HepG2 (cell line): ENCODE results near the gene SCN7A. TPM values are rescaled to one million over a fixed set of nuclear protein-coding genes. Genes with fewer than 3 reads are reported as not detected.

Experiments
- GATAD1 ChIP-seq: IDR thresholded peaks from 2 replicates; pipeline ENCODE4 v1.6.1; 2016; ENCODE audit warnings: missing genetic modification reagents, missing compliant biosample characterization
- GATAD2A ChIP-seq: IDR thresholded peaks from 2 replicates; pipeline ENCODE4 v1.6.1; 2016
- KDM3A ChIP-seq: IDR thresholded peaks from 2 replicates; pipeline ENCODE4 v1.6.1; 2018; ENCODE audit warnings: low read depth, missing compliant biosample characterization
- MED1 ChIP-seq: sonication (generic); formaldehyde crosslinking; IDR thresholded peaks from 2 replicates; pipeline ENCODE4 v1.4.0; 2020; ENCODE audit warnings: missing genetic modification reagents
- PRPF4 ChIP-seq: fragments of 200-400 bp; formaldehyde crosslinking; IDR thresholded peaks from 2 replicates; pipeline ENCODE4 v1.6.1; 2016; ENCODE audit warnings: low read length, low read depth; ENCODE audit not compliant: poor library complexity, severe bottlenecking
- RAD51 ChIP-seq: fragments of 450-650 bp; IDR thresholded peaks from 2 replicates; pipeline ENCODE4 v1.6.1; 2016; ENCODE audit warnings: borderline replicate concordance
- REL ChIP-seq: sonication (generic); formaldehyde crosslinking; conservative IDR thresholded peaks from 2 replicates; pipeline ENCODE4 v1.8.0; 2022; ENCODE audit warnings: mild to moderate bottlenecking, missing genetic modification reagents, moderate library complexity
- RORA ChIP-seq: sonication (generic); formaldehyde crosslinking; IDR thresholded peaks from 2 replicates; pipeline ENCODE4 v1.5.0; 2020; ENCODE audit warnings: mild to moderate bottlenecking, missing genetic modification reagents, moderate library complexity
- SMC3 ChIP-seq: IDR thresholded peaks from 2 replicates; pipeline ENCODE4 v1.6.1; 2011; ENCODE audit warnings: low read length, improper control_type of control experiment
- SRF ChIP-seq: IDR thresholded peaks from 2 replicates; pipeline ENCODE4 v1.6.1; 2011; ENCODE audit warnings: mild to moderate bottlenecking, low read depth, low read length, moderate library complexity
- STAG1 ChIP-seq: sonication (generic); formaldehyde crosslinking; IDR thresholded peaks from 2 replicates; pipeline ENCODE4 v1.4.0; 2020; ENCODE audit warnings: missing genetic modification reagents
- TRAFD1 ChIP-seq: sonication (generic); formaldehyde crosslinking; IDR thresholded peaks from 2 replicates; pipeline ENCODE4 v1.5.1; 2020; ENCODE audit warnings: missing genetic modification reagents, mild to moderate bottlenecking, borderline replicate concordance
- TRIM24 ChIP-seq: sonication (generic); formaldehyde crosslinking; IDR thresholded peaks from 2 replicates; pipeline ENCODE4 v1.8.0; 2022; ENCODE audit warnings: mild to moderate bottlenecking, missing genetic modification reagents
- ZNF142 ChIP-seq: sonication (generic); formaldehyde crosslinking; IDR thresholded peaks from 2 replicates; pipeline ENCODE4 v1.4.0; 2020; ENCODE audit warnings: missing genetic modification reagents
- ZNF441 ChIP-seq: sonication (generic); formaldehyde crosslinking; IDR thresholded peaks from 2 replicates; pipeline ENCODE4 v1.7.0; 2021; ENCODE audit warnings: missing genetic modification reagents, borderline replicate concordance
- ZNF468 ChIP-seq: sonication (generic); formaldehyde crosslinking; IDR thresholded peaks from 2 replicates; pipeline ENCODE4 v1.8.0; 2022; ENCODE audit warnings: mild to moderate bottlenecking, moderate library complexity, missing genetic modification reagents
- ZNF558 ChIP-seq: sonication (generic); formaldehyde crosslinking; IDR thresholded peaks from 2 replicates; pipeline ENCODE4 v1.9.0; 2022; ENCODE audit warnings: mild to moderate bottlenecking, missing genetic modification reagents, borderline replicate concordance
- ZNF749 ChIP-seq: sonication (generic); formaldehyde crosslinking; IDR thresholded peaks from 2 replicates; pipeline ENCODE4 v1.8.0; 2022; ENCODE audit warnings: mild to moderate bottlenecking, missing genetic modification reagents, moderate library complexity, borderline replicate concordance
- polyA plus RNA-seq, 8 experiments: library from polyadenylated mRNA; depleted of rRNA in 3 of 8; stranded (reverse) in 7 of 8; unstranded in 1 of 8; fragments of >200 nt; fragmentation: Illumina TruSeq in 4 of 8; extraction: Trizol in 4 of 8; gene quantifications; 2 replicates each; pipeline versions ENCODE4 v1.2.1 to v1.2.3, GENCODE V29; 2011 to 2016; ENCODE audit warnings: low read depth in 4 of 8, missing spikeins in 1 of 8, mixed read lengths in 1 of 8; ENCODE audit not compliant: insufficient read depth in 1 of 8
- total RNA-seq, 5 experiments: library from RNA; depleted of rRNA; stranded (reverse); fragments of >200 nt; fragmentation: Illumina TruSeq; extraction: Trizol; gene quantifications; 2 replicates each; pipeline ENCODE4 v1.2.3, GENCODE V29; 2016; ENCODE audit warnings: low read depth in 1 of 5
- TF ChIP-seq, protein P1 (sequence below): sonication (generic); formaldehyde crosslinking; IDR thresholded peaks from 2 replicates; pipeline ENCODE4 v1.5.0; 2020; ENCODE audit warnings: mild to moderate bottlenecking, missing genetic modification reagents, moderate library complexity

Gene SCN7A
- total and polyA plus RNA-seq, 2 of the 13 experiments (the other 11 are each of a cell fraction or from before 2014, with no cell fraction given): 0.01 TPM; not detected in 1

DNA sequence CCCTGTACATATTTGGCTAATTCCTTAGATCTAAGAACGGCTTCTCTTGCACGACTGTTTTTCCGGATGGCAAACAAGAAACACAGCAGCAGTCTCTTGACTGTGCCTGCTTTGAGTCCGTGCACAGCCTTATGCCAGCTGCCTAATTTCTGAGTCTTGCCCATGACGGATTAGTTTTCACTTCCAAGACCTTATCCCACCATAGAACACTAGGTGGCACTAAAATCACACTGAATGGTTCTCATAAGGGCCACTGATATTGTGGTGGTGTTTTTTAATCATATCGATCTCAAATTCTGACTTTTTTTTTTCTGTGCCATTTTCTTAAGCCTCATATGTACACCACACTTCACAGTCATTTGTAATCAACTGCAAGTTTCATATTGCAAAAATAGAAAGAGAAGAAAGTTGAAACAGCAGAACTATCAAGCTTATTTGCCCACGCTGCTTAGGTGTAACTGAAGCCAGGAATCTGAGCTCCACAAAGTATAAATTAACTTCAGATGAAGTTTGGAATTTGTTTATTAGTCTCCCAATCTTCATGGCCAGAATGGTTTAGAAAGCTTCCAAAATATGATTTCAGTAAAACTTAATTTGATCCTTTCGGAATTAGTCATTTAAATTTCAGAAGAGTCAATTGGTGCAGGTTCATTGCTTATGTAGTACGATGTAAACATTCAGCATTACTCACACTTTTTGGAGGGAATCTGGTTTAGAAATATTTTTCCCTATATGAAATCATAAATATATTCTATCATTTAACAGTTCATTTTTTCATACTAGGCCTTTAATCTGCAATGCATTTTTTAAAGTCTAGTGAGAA lies 45.5 kb upstream of the SCN7A start (continued):
- TF ChIP-seq ZNF142: no peak
- TF ChIP-seq ZNF749 (CRISPR knock-in tag): no peak
- peak; percentile 84 for TF ChIP-seq SMC3
- no peak for TF ChIP-seq TRAFD1 (CRISPR knock-in tag)
- no peak for TF ChIP-seq SRF
- no peak for TF ChIP-seq RAD51
- TF ChIP-seq GATAD2A (CRISPR knock-in tag): no peak
- no peak for TF ChIP-seq TRIM24 (CRISPR knock-in tag)
- no peak for TF ChIP-seq RORA (CRISPR knock-in tag)
- TF ChIP-seq KDM3A (CRISPR knock-in tag): 0 out of 2 replicates have a peak, but pooled peaks have one; percentile 46
- no peak for TF ChIP-seq ZNF468
- no peak for TF ChIP-seq ZNF441
- TF ChIP-seq, protein P1, sequence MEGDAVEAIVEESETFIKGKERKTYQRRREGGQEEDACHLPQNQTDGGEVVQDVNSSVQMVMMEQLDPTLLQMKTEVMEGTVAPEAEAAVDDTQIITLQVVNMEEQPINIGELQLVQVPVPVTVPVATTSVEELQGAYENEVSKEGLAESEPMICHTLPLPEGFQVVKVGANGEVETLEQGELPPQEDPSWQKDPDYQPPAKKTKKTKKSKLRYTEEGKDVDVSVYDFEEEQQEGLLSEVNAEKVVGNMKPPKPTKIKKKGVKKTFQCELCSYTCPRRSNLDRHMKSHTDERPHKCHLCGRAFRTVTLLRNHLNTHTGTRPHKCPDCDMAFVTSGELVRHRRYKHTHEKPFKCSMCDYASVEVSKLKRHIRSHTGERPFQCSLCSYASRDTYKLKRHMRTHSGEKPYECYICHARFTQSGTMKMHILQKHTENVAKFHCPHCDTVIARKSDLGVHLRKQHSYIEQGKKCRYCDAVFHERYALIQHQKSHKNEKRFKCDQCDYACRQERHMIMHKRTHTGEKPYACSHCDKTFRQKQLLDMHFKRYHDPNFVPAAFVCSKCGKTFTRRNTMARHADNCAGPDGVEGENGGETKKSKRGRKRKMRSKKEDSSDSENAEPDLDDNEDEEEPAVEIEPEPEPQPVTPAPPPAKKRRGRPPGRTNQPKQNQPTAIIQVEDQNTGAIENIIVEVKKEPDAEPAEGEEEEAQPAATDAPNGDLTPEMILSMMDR (CRISPR knock-in tag): peak; percentile 92
- no peak for TF ChIP-seq PRPF4
- TF ChIP-seq ZNF558: no peak
- no peak for TF ChIP-seq MED1 (CRISPR knock-in tag)
- no peak for TF ChIP-seq REL (CRISPR knock-in tag)
- peak; percentile 98 for TF ChIP-seq STAG1
- no peak for TF ChIP-seq GATAD1 (CRISPR knock-in tag)
